SK-MEL-5 (cell line): ENCODE data around the gene NFATC3. TPM values are rescaled to one million over a fixed set of nuclear protein-coding genes. Genes with fewer than 3 reads are reported as not detected.

Experiments
- DNase-seq: peaks from one replicate; pipeline ENCODE4 v3.0.0-alpha.2; 2016; ENCODE audit warnings: low read depth, low spot score
- in situ Hi-C: cut with HindIII; loops from 2 replicates; pipeline ENCODE4 v1.10.0; 2016; ENCODE audit warnings: low sequenced_read_pairs, high pct_unique_total_duplicates, low pct_unique_long_range_greater_than_20kb
- polyA plus RNA-seq, 2 experiments: library from polyadenylated mRNA; depleted of rRNA; stranded (reverse); fragments of >200 nt; gene quantifications; 2 replicates each; pipeline ENCODE4 v1.2.3, GENCODE V29; 2015
- total RNA-seq: library from RNA; depleted of rRNA; stranded (reverse); fragments of >200 nt; shearing (Covaris generic); gene quantifications from 2 replicates; pipeline ENCODE4 v1.2.3, GENCODE V29; 2014; rRNA removed

Gene NFATC3
- total RNA-seq: 13.8 and 16.6 TPM in 2 replicates
- 8.3 and 15.5 TPM in 2 replicates for polyA plus RNA-seq (2015; cell fraction: cytosol; rRNA removed)
- polyA plus RNA-seq (2015; cell fraction: nucleus; rRNA removed): 9.2 and 10.9 TPM in 2 replicates

DNA sequence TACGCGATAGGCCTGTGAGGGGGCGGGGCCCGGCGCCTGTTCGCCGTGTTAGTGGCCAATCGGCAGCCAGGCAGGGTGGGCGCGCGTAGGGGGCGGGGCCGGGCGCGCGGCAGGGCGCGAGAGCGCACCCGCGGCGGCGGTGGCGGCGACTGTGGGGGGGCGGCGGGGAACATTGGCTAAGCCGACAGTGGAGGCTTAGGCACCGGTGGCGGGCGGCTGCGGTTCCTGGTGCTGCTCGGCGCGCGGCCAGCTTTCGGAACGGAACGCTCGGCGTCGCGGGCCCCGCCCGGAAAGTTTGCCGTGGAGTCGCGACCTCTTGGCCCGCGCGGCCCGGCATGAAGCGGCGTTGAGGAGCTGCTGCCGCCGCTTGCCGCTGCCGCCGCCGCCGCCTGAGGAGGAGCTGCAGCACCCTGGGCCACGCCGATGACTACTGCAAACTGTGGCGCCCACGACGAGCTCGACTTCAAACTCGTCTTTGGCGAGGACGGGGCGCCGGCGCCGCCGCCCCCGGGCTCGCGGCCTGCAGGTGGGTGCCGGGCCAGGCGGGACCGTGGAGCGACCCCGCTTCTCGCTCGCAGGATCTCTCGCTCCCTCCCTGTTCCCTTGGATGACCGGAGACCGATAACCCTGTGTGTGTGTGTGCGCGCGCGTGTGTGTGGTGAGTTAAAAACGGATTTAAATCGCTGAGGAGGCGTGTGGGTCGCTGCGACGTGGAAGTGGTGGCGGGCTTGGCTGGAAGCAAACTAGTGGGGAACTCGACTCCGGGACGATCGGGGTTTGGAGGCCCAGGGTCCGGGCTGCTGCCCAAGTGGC lies at the start of gene NFATC3:
TSS of gene NFATC3 (plus strand) at position 112 of the 813 bp plus-strand sequence. CDS start at position 424, 312 bp downstream.
- in situ Hi-C loops: no loop called here
- DNase-seq: peak; percentile 93

DNA sequence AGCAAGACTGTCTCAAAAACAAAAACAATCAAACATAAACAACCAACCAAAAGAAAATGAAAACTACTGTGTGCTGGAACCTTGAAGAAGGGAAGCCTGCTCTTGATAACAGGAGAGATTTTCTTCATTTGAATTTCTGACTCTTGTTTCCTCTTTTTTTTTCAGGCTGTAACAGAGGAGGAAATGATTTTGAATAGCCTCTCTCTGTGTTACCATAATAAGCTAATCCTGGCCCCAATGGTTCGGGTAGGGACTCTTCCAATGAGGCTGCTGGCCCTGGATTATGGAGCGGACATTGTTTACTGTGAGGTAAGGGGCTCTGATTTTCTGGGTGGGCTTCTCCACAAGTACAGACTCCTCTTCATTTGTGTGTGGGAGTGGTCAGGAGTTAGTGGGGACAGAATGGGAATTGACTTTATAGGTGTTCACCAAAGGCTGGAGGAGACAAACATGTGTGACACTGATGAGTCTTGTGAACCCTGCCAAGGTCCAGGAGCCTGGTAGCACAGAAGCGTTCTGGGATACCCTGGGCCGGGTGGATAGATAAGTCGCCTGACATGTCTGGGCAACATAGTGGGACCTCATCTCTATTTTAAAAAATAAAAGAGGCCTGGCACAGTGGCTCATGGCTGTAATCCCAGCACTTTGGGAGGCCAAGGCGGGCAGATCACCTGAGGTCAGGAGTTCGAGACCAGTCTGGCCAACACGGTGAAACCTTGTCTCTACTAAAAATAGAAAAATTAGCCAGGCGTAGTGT lies 47.2 kb upstream of the NFATC3 start:
- in situ Hi-C loops: no loop called here

DNA sequence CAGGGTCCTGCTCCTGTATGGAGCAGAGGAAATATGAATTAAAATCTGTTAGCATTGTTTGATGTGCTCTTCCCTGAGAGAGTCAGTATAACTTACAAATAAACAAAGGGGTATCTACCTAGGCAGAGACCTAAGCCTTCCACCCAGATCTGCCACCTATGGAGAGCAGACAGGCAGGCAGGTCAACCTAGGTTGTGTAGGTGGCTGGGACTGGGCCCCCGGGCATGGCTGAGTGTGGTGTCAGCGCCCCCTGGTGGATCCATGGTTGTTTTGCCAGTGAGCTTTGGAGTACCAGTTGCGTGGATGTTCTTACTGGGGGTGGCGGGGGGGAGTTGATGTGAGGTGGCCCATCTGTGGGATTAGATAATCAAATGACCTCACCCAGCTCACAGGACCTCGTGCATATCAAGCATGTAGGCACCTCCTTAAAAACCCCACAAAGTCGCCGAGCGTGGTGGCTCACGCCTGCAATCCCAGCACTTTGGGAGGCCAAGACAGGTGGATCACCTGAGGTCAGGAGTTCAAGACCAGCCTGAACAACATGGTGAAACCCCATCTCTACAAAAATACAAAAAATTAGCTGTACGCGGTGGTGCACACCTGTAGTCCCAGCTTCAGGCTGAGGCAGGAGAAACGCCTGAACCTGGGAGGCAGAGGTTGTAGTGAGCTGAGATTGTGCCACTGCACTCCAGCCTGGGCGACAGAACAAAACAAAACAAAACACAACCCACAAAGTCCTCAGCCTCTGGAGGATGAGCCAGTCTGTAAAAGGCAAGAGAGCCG lies 44.5 kb upstream of the NFATC3 start:
- DNase-seq: peak; percentile 70
- in situ Hi-C loops: no loop called here

More for the DNA sequence above, 47.2 kb upstream of the NFATC3 start:
- DNase-seq: no peak

DNA sequence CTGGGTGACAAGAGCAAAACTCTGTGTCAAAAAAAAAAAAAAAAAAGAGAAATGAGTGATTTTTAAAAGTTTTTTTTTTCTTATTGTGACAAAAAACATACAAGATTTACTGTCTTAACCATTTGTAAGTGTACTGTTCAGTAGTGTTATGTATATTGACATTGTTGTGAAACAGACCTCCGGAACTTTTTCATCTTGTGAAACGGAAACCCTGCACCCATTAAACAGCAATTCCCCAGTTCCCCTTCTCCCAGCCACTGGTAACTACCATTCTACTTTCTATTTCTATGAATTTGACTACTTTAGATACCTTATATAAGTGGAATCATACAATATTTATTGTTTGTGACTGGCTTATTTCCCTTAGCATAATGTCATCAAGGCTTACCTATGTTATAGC lies 43.4 kb upstream of the NFATC3 start:
- in situ Hi-C loops: no loop called here
- DNase-seq: no peak

DNA sequence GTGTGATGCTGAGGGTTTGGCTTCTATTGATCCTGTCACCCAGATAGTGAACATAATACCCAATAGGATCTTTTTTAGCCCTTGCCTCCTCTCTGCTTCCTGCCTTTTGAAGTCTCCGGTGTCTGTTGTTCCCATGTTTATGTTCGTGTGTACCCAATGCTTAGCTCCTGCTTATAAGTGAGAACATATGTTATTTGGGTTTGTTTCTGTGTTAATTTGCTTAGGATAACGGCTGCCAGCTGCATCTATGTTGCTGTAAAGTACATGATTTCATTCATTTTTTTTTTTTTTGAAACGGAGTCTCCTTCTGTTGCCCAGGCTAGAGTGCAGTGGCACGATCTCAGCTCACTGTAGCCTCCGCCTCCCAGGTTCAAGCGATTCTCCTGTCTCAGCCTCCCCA lies 39.1 kb upstream of the NFATC3 start:
- in situ Hi-C loops: no loop called here

DNA sequence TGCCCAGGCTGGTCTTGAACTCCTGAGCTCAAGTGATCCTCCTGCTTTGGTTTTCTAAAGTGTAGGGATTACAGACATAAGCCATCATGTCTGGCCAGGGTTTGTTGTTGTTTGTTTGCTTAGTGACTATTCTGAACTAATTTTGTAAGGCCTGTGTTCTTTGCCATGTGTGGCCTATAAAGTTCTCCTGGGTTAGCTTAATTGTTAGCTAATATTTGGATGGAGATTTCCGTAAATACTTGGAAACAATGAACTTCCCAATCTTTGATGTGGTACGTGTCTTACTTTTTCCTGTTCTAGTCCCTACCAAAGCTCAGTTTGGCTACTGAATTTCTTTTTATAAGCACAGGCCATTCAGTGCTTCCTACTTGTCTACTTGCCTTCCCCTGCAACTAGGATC lies 37.2 kb upstream of the NFATC3 start:
- DNase-seq: no peak
- in situ Hi-C loops: no loop called here

More for the DNA sequence above, 39.1 kb upstream of the NFATC3 start:
- no peak for DNase-seq

DNA sequence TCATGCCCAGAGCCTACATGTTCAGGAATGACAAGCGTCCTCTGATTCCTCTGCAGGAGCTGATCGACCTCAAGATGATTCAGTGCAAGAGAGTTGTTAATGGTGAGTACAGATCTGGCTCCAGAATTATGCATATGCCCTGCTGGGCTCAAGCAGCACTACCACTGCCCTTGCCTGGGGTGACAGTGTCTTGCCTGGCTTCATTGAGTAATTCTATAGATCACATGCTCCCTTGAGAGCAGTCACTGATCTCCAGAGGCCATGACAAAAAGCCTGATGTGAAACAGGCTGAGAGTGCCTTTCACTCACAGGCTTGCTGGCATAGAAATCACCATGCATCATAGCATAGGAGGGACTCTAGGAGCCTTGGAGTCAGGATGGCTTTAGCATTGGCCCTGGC lies 35.7 kb upstream of the NFATC3 start:
- DNase-seq: no peak
- in situ Hi-C loops: no loop called here

DNA sequence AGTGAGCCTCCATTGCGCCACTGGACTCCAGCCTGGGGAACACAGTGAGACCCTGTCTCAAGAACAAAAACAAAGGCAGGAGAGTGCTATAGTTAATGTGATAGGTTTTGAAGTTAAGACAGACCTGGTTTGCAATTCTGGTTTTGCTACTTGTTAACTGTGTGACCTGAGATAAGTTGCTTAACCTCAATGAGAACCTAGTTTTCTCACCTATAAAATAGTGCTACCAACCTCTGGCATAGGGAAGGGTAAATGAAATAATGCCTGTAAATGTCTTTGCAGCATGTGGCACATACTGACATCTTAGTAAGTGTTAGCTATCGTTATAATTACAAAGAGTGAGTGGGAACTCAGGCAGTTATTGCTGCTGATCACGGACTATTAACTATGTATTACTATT lies 29.8 kb upstream of the NFATC3 start:
- in situ Hi-C loops: no loop called here
- no peak for DNase-seq

DNA sequence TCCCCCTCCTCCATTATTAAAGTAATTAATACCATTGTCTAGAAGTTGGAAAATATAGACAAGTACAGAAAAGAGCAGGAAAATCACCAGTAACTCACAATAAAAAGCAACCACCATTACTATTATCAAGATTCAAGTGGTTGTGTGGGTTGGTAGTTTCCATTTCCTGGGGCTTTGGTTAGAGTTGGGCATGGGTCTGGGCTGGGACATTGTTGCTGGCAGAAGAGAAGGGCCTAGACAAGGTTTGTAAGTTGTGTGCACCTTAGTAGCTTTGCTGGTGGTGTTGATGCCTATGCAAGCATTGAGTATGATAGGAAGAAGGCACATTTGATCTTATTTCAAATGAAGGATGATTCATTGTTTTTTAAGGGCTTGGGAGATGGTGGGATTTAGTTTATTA lies 25.4 kb upstream of the NFATC3 start:
- in situ Hi-C loops: no loop called here
- no peak for DNase-seq

DNA sequence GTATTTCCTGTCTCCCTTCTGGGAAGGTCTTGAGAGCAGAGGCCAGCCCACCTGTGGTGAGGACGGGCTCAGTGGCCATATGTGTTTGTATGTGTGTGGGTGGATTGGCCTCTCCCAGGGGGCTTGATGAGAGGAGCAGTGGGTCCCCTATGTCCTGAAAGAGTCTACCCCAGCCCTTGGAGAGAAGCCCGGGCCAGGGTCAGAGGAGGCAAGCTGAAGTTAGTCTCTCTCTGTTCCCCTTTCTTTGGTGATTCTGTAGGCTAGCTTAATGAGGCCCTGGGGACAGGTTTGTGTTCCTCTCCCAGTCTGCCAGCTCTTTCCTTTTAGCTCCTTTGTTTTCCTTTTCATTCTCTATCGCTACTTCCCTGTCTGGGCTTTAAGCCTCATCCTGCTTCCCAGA lies 23.8 kb upstream of the NFATC3 start:
- no peak for DNase-seq
- in situ Hi-C loops: no loop called here

DNA sequence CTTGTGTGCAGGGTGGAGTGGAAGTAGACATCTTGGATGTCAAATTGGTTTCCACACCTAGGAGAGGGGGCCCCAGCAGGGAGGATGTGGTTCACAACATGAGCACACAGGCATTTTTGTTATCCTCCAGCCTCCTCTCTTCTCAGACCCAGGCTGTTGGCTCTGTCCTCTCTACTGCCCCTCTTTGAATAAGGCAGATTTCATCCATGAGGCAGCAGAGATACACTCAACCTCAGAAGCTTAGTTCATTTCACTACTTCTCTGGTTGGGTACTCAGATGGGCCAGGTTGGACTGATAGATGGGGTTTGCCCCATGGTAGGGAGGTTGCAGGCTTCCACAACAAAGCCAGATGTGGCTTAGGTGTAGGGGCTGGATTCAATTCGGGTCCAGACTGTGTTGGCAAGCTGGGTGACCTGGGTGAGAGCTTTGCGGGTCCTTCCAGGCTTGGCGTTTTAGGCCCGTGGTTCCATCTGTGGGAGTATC lies 22.2 kb upstream of the NFATC3 start:
- in situ Hi-C loops: no loop called here
- DNase-seq: no peak

DNA sequence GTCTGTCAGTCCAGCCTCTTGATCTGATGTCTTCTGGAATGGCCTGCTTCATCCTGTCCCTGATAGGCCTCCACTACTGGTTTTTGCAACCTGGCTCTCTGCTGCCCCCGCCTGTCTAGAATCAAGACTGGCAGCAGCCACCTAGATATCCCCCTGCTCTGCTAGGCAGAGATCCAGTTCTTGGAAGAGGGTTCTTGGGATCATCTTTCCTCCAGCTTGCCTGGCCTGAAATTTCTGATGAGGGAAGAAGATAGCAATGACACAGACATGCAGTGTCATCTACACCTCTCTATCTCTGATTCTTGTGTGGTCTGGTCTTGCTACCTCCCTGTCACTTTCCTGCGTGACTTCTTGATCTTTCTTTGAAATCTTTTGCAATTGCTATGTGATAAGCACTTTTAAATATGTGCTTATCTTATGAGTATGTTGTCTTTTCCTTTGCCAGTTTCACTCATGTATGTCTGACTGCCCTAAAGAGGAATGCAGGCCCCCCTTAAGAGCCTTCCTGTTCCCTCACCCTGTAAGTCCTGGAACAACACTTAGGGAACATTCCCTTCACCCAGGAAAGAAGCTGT lies 20.3 kb upstream of the NFATC3 start:
- DNase-seq: peak; percentile 72
- in situ Hi-C loops: no loop called here

DNA sequence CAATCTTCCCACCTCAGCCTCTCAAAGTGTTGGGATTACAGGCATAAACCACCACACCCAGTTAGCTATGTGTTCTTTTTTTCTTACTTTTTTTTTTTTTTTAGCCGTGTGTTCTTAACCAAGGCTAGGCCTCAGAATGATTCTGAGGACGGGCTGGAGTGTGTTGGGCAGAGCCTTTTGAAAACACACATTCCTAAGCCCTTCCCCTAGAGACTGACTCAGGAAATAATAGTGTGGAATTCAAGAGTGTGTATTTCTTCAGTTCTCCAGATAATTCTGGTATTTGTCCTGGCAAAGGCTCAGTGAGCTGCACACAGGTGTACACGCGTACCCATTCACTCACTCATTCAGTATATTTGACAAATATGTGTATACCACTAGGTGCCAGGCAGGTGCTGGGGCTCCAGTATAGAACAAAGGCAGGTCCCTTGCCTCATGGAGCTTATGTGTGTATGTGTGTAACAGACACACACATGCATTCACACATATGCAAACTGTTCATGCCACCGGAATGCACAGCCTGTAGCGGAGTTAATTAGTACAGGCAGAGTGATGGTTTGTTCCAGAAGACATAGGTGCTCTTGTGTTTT lies 19.4 kb upstream of the NFATC3 start:
- no peak for DNase-seq
- in situ Hi-C loops: no loop called here

DNA sequence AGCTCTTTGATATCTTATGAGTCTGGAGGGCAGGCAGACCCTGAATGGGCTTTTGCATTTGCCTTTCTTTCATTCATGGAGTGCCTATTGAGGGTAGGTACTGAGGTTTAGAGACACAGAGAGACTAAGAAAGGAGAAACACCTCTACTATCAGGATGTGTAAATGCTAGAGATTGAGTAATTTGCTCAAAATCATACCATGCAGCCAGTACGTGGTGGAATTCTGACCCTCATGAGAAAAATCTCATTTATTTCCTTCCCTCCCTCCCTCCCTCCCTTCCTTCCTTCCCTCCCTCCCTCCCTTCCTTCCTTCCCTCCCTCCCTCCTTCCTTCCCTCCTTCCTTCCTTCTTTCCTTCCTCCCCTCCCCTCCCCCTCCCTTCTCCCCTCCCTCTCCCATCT lies 18.4 kb upstream of the NFATC3 start:
- no peak for DNase-seq
- in situ Hi-C loops: no loop called here

DNA sequence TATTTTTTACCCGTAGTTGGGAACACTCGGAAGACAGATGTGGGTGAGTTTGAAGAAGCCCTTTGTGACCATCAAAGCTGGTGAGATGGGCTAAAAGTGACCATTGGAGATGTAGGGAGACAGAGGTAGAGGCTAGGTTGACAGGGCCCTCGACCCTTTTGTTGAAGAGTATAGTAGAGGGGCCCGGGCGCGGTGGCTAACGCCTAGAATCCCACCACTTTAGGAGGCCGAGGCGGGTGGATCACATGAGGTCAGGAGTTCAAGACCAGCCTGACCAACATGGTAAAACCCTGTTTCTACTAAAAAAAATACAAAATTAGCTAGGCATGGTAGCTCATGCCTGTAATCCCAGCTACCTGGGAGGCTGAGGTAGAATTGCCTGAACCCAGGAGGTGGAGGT lies 16.2 kb upstream of the NFATC3 start:
- no peak for DNase-seq
- in situ Hi-C loops: no loop called here

DNA sequence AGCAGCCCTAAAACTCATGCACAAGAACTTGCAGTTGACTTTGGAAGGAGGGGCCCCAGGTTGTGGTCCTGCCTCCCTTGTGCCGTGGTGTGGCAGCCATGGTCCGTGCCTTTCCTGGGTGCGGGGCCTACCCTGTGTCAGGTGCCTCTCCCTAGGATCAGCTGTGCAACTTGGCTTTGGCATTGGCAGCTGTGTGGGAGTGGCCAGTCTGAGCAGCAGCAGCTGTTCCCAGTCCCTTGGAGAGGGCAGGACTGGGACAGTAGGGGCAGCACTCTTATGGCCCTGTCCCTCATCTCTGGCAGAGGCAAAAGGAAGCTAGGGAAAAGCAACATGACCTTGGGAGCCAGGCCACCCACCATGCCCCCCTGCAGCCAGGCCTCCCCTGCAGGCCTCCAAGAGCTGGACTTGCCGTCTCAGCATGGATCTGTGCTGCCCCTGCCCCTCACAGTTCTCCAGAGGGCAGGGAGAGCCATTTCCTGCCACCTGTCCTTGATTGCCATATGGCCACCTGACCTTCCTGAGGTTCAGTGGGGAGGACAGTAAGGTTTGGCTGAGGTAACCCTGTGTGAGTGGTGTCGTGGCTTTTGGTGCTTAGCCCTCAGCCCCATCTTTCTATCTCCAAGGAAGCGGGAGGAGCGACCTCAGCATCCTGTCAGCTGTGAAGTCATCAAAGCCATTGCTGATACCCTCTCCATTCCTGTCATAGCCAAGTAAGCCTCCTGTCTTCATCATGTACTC lies 15.5 kb upstream of the NFATC3 start:
- in situ Hi-C loops: no loop called here
- DNase-seq: no peak
